H1 (cell line): ENCODE measurements around the gene MT4. TPM values are rescaled to one million over a fixed set of nuclear protein-coding genes. Genes with fewer than 3 reads are reported as not detected.
A peak's percentile ranks its signal among the peaks of the same experiment; 100 is the strongest.

ENCODE experiments used
- CTCF ChIA-PET: fragments of 300-600 bp; sonication (Branson Sonifier 250); formaldehyde crosslinking; loops from one replicate; lab custom pipeline; 2021; ENCODE audit not compliant: partially characterized antibody; lab: Charles Lee
- POLR2A ChIA-PET: fragments of 300-600 bp; sonication (Branson Sonifier 250); formaldehyde crosslinking; loops from one replicate; lab custom pipeline; 2021; ENCODE audit warnings: inconsistent platforms; ENCODE audit not compliant: partially characterized antibody; lab: Charles Lee
- DNase-seq, 2 experiments: peaks; one replicate each; pipeline versions ENCODE4 v3.0.0 to v3.0.0-alpha.2; 2010 to 2022; ENCODE audit warnings: low spot score in 2 of 2, low read depth in 1 of 2, mixed read lengths in 1 of 2
- FAIRE-seq: peaks from 2 replicates; lab custom pipeline; 2011; peaks lifted over from hg19 to GRCh38; lab: Jason Lieb, UNC
- H2AFZ ChIP-seq: 2 replicates; pipeline ENCODE4 v1.8.1; 2012; ENCODE audit warnings: low read length, inconsistent platforms
- H2AK5ac ChIP-seq: 2 replicates; pipeline ENCODE4 v1.6.1; 2013; ENCODE audit warnings: low read depth, low read length
- H2BK120ac ChIP-seq: replicated peaks from 2 replicates; pipeline ENCODE3; 2013; ENCODE audit warnings: low read depth, low read length, inconsistent platforms
- H2BK12ac ChIP-seq: 2 replicates; pipeline ENCODE4 v1.6.1; 2013; ENCODE audit warnings: low read depth, low read length
- H2BK15ac ChIP-seq: 2 replicates; pipeline ENCODE4 v1.6.1; 2013; ENCODE audit warnings: low read length
- H2BK20ac ChIP-seq: 2 replicates; pipeline ENCODE4 v1.6.1; 2013; ENCODE audit warnings: low read length
- H2BK5ac ChIP-seq: 2 replicates; pipeline ENCODE4 v1.6.1; 2013; ENCODE audit warnings: low read depth, low read length
- H3K14ac ChIP-seq: 2 replicates; pipeline ENCODE4 v1.6.1; 2013; ENCODE audit warnings: inconsistent platforms; ENCODE audit not compliant: insufficient read length
- H3K18ac ChIP-seq: 2 replicates; pipeline ENCODE4 v1.6.1; 2013; ENCODE audit warnings: low read length; ENCODE audit errors: extremely low read depth
- H3K23ac ChIP-seq: 2 replicates; pipeline ENCODE4 v1.6.1; 2013; ENCODE audit warnings: inconsistent platforms; ENCODE audit not compliant: insufficient read length
- H3K23me2 ChIP-seq: 2 replicates; pipeline ENCODE4 v1.6.1; 2013; ENCODE audit warnings: low read depth, low read length
- H3K27ac ChIP-seq: 2 replicates; pipeline ENCODE4 v1.6.1; 2011; ENCODE audit warnings: low read depth, low read length, inconsistent platforms
- H3K27me3 ChIP-seq, 4 experiments: replicated peaks in 1 of 4; 1 replicate in 1 of 4; 2 replicates in 3 of 4; pipeline versions ENCODE4 v1.6.1 to v1.8.1; 2011 to 2013; ENCODE audit warnings: low read length in 3 of 4, mild to moderate bottlenecking in 3 of 4, inconsistent platforms in 2 of 4, mixed read lengths in 2 of 4, moderate library complexity in 1 of 4; ENCODE audit not compliant: control insufficient read depth in 3 of 4, insufficient read depth in 3 of 4; ENCODE audit errors: extremely low read depth in 1 of 4
- H3K36me3 ChIP-seq, 4 experiments: 2 replicates each; pipeline versions ENCODE4 v1.6.1 to v1.8.1; 2011 to 2013; ENCODE audit warnings: mild to moderate bottlenecking in 4 of 4, low read length in 3 of 4, moderate library complexity in 2 of 4, control low read depth in 1 of 4, inconsistent platforms in 1 of 4; ENCODE audit not compliant: insufficient read depth in 4 of 4, control insufficient read depth in 2 of 4
- H3K4ac ChIP-seq: replicated peaks from 2 replicates; pipeline ENCODE3; 2013; ENCODE audit warnings: low read length, low read depth, mixed read lengths, inconsistent platforms; ENCODE audit not compliant: insufficient read length
- H3K4me1 ChIP-seq, 4 experiments: replicated peaks in 1 of 4; 1 replicate in 1 of 4; 2 replicates in 3 of 4; pipeline versions ENCODE4 v1.6.1 to v1.8.1; 2011 to 2013; ENCODE audit warnings: low read length in 3 of 4, inconsistent platforms in 2 of 4, mixed read lengths in 1 of 4; ENCODE audit not compliant: insufficient read depth in 4 of 4, control insufficient read depth in 3 of 4
- H3K4me2 ChIP-seq, 2 experiments: 2 replicates each; pipeline versions ENCODE4 v1.6.1 to v1.8.1; 2011 to 2013; ENCODE audit warnings: low read depth in 2 of 2, low read length in 2 of 2, control low read depth in 1 of 2, inconsistent platforms in 1 of 2, mild to moderate bottlenecking in 1 of 2; ENCODE audit not compliant: insufficient read depth in 1 of 2
- H3K4me3 ChIP-seq, 4 experiments: fragments of 200-600, 300-600 bp in 1 of 4; sonication (generic), shearing (Covaris generic), sonication (Bioruptor Twin) in 1 of 4; 2 replicates each; pipeline versions ENCODE4 v1.5.1 to v1.8.1; 2011 to 2016; ENCODE audit warnings: low read length in 4 of 4, low read depth in 3 of 4, control low read depth in 2 of 4, inconsistent platforms in 2 of 4, mild to moderate bottlenecking in 2 of 4, mixed read lengths in 1 of 4, moderate library complexity in 1 of 4; ENCODE audit not compliant: insufficient read depth in 2 of 4; ENCODE audit errors: extremely low read depth in 1 of 4
- H3K56ac ChIP-seq: replicated peaks from 2 replicates; pipeline ENCODE3; 2013; ENCODE audit warnings: low read depth, mild to moderate bottlenecking, mixed read lengths, low read length, inconsistent platforms; ENCODE audit not compliant: insufficient read length
- H3K79me1 ChIP-seq: 2 replicates; pipeline ENCODE4 v1.6.1; 2013; ENCODE audit warnings: low read depth, low read length, control low read depth
- H3K79me2 ChIP-seq, 2 experiments: 2 replicates each; pipeline versions ENCODE4 v1.6.1 to v1.8.1; 2012 to 2013; ENCODE audit warnings: low read length in 2 of 2, mild to moderate bottlenecking in 2 of 2, inconsistent platforms in 1 of 2; ENCODE audit not compliant: insufficient read depth in 2 of 2, control insufficient read depth in 1 of 2
- H3K9ac ChIP-seq, 4 experiments: replicated peaks in 1 of 4; 1 replicate in 1 of 4; 2 replicates in 3 of 4; pipeline versions ENCODE4 v1.6.1 to v1.8.1; 2011 to 2013; ENCODE audit warnings: low read depth in 3 of 4, low read length in 3 of 4, control low read depth in 2 of 4, mild to moderate bottlenecking in 2 of 4, moderate library complexity in 2 of 4, inconsistent platforms in 1 of 4; ENCODE audit errors: extremely low read depth in 1 of 4
- H3K9me3 ChIP-seq, 2 experiments: 2 replicates each; pipeline versions ENCODE4 v1.6.1 to v1.8.1; 2012 to 2013; ENCODE audit warnings: mild to moderate bottlenecking in 2 of 2, moderate library complexity in 2 of 2, control low read depth in 1 of 2, inconsistent platforms in 1 of 2, low read depth in 1 of 2, low read length in 1 of 2, mixed read lengths in 1 of 2; ENCODE audit not compliant: insufficient read depth in 2 of 2
- H4K20me1 ChIP-seq, 2 experiments: replicated peaks in 1 of 2; 2 replicates each; pipeline versions ENCODE3 to v1.8.1; 2011 to 2013; ENCODE audit warnings: inconsistent platforms in 2 of 2, low read length in 2 of 2, mild to moderate bottlenecking in 1 of 2; ENCODE audit not compliant: insufficient read depth in 2 of 2, control insufficient read depth in 1 of 2
- H4K5ac ChIP-seq: 2 replicates; pipeline ENCODE4 v1.6.1; 2013; ENCODE audit warnings: low read length, low read depth, mixed read lengths, inconsistent platforms; ENCODE audit not compliant: insufficient read length
- H4K8ac ChIP-seq: 2 replicates; pipeline ENCODE4 v1.8.0; 2013; ENCODE audit warnings: mild to moderate bottlenecking, moderate library complexity, low read length, inconsistent platforms; ENCODE audit not compliant: insufficient read depth; ENCODE audit errors: extremely low read depth
- H4K91ac ChIP-seq: replicated peaks from 2 replicates; pipeline ENCODE3; 2013; ENCODE audit warnings: low read length, mixed read lengths, inconsistent platforms; ENCODE audit not compliant: insufficient read length
- CEBPB ChIP-seq: IDR thresholded peaks from 2 replicates; pipeline ENCODE4 v1.6.1; 2012; ENCODE audit warnings: low read depth, low read length
- E2F6 ChIP-seq: IDR thresholded peaks from 2 replicates; pipeline ENCODE4 v1.6.1; 2012; ENCODE audit warnings: inconsistent platforms
- FOSL1 ChIP-seq: IDR thresholded peaks from 2 replicates; pipeline ENCODE4 v1.6.1; 2011; ENCODE audit warnings: mild to moderate bottlenecking, low read depth, low read length, moderate library complexity; ENCODE audit not compliant: insufficient read depth
- HDAC2 ChIP-seq, 2 experiments: fragments of 300-600 bp in 1 of 2; sonication (generic) in 1 of 2; IDR thresholded peaks; 2 replicates each; pipeline ENCODE4 v1.6.1; 2011 to 2012; ENCODE audit warnings: low read depth in 2 of 2, low read length in 2 of 2, mild to moderate bottlenecking in 2 of 2, moderate library complexity in 2 of 2, borderline replicate concordance in 1 of 2, inconsistent platforms in 1 of 2
- TEAD4 ChIP-seq: IDR thresholded peaks from 2 replicates; pipeline ENCODE4 v1.6.1; 2012; ENCODE audit warnings: low read depth, low read length, inconsistent platforms, mixed read lengths
- WGBS, 2 experiments: shearing (Covaris generic) in 1 of 2; methylation state at CpG; one replicate each; pipeline versions ENCODE4 v1.1.6 to v1.1.7; 2013 to 2015; ENCODE audit warnings: low lambda C conversion rate in 2 of 2, mixed read lengths in 2 of 2, inconsistent platforms in 1 of 2, low coverage in 1 of 2, missing lambda C conversion rate in 1 of 2; ENCODE audit not compliant: insufficient replicate concordance in 2 of 2, insufficient coverage in 1 of 2, insufficient read length in 1 of 2; ENCODE audit errors: extremely low coverage in 1 of 2, missing lambda C conversion rate in 1 of 2; 5-methylcytosine and 5-hydroxymethylcytosine counted together
- polyA plus RNA-seq, 7 experiments: library from polyadenylated mRNA; depleted of rRNA in 3 of 7; stranded (reverse) in 5 of 7; unstranded in 2 of 7; fragments of >200 nt in 5 of 7; fragments of 200-250 nt in 2 of 7; gene quantifications; 1 replicate in 5 of 7; 2 replicates in 1 of 7; 4 replicates in 1 of 7; pipeline versions ENCODE4 v1.2.1 to v1.2.3, GENCODE V29; 2011 to 2013; ENCODE audit warnings: missing spikeins in 2 of 7, mixed read lengths in 2 of 7
- total RNA-seq: library from RNA; stranded (reverse); fragmentation: NEBNext Ultra II Directional; extraction: Animal tissue kit (Norgen Biotek cat#: 25700); gene quantifications from 2 replicates; pipeline ENCODE4 v1.2.1, GENCODE V29; 2021

MT4 gene
- total and polyA plus RNA-seq, 2 of the 8 experiments (the other 6 are each of a cell fraction or from before 2014, with no cell fraction given), result not detected

GRCh38 chr16:56547949-56548567 is 16.8 kb upstream of the MT4 start:
- Histone ChIP-seq H3K14ac (no peak overlapping the region), H3K4me2 (peak overlapping the region; percentile 63 to 67), H2BK12ac (no peak overlapping the region; the same call in 1 of the 2 replicates), H3K79me1 (no peaks in the 10 kb centered on the region), H3K79me2 (no peaks in the 10 kb centered on the region)
- no peak for FAIRE-seq
- no peak for TF ChIP-seq HDAC2 (IDR thresholded peaks at IDR 0.05; ENCODE audit: borderline replicate concordance in 1 of 2, low read depth in 2 of 2, low read length in 2 of 2)
- TF ChIP-seq CEBPB, result no peak
- TF ChIP-seq TEAD4, result no peak
- TF ChIP-seq E2F6, result no peak
- TF ChIP-seq FOSL1, result no peak
- TF ChIP-seq, all 59 proteins: peak for 0
- no peaks in the 10 kb centered on the region for H3K9me3 ChIP-seq
- peak overlapping the region; percentile 5 for H4K5ac ChIP-seq
- H3K4me1 ChIP-seq, result peaks cover 7 to 10% (median 9%) of the 10 kb centered on the region in 4 experiments; a peak in 6 of 7 replicates
- no peaks in the 10 kb centered on the region for H4K20me1 ChIP-seq
- H4K91ac ChIP-seq, result peak overlapping the region; percentile 37
- H3K27ac ChIP-seq, result 0 out of 2 replicates have a peak overlapping the region, but pooled peaks have one; percentile 16
- H4K8ac ChIP-seq, result no peak overlapping the region
- ChIA-PET POLR2A (interaction anchor here (0.8 to 1.9 kb wide), 11 partner anchors 9 to 136 kb away, joined by 3 to 8 read pairs (median 4); partner anchors contain the start of genes BBS2 and MT1E), CTCF (interaction anchor here (1.1 to 1.6 kb wide), 8 partner anchors 14 to 135 kb away, joined by 3 to 8 read pairs (median 5); no protein-coding TSS in a partner anchor)
- H2BK5ac ChIP-seq, result peak overlapping the region; percentile 62; the same call in 1 of the 2 replicates
- peak overlapping the region; percentile 88; the same call in 1 of the 2 replicates for H2BK15ac ChIP-seq
- H2BK20ac ChIP-seq, result 0 out of 2 replicates have a peak overlapping the region, but pooled peaks have one; percentile 86
- H3K36me3 ChIP-seq, result no peaks in the 10 kb centered on the region
- H3K18ac ChIP-seq, result peak overlapping the region; percentile 93
- no peaks in the 10 kb centered on the region for H3K23me2 ChIP-seq
- no peak overlapping the region; a peak in 1 of 7 replicates for H3K9ac ChIP-seq
- DNase-seq, result no peak
- H3K4ac ChIP-seq, result peak overlapping the region; percentile 32
- H2AFZ ChIP-seq, result 0 out of 2 replicates have a peak overlapping the region, but pooled peaks have one; percentile 2
- H2AK5ac ChIP-seq, result no peak overlapping the region
- H3K23ac ChIP-seq, result no peak overlapping the region
- H3K27me3 ChIP-seq, result peaks cover 0 to 20% (median 16%) of the 10 kb centered on the region in 4 experiments; a peak in 4 of 7 replicates
- H2BK120ac ChIP-seq, result peak overlapping the region; percentile 58
- WGBS, 2 experiments, result 65 to 100% methylated on average over 1 to 4 of the region's 4 CpGs
- H3K56ac ChIP-seq, result no peak overlapping the region
- peak overlapping the region in 2 of 4 experiments; percentile 1 to 39; a peak in 3 of 8 replicates for H3K4me3 ChIP-seq
